PFSK-1 (cell line): Measurements from ENCODE around the gene PALD1.

Source experiments
- POLR2AphosphoS5 ChIP-seq: IDR thresholded peaks from 2 replicates; pipeline ENCODE4 v1.6.1; 2012; ENCODE audit warnings: low read depth, mild to moderate bottlenecking, control low read depth, low read length, moderate library complexity
- REST ChIP-seq, 2 experiments: IDR thresholded peaks; 2 replicates each; pipeline versions ENCODE4 v1.6.1 to v1.8.0; 2011 to 2012; ENCODE audit warnings: low read depth in 2 of 2, low read length in 2 of 2, control low read depth in 1 of 2, inconsistent platforms in 1 of 2, mild to moderate bottlenecking in 1 of 2, moderate library complexity in 1 of 2; ENCODE audit not compliant: insufficient read depth in 1 of 2

- TF ChIP-seq POLR2AphosphoS5 (no peak), REST (IDR thresholded peaks at IDR 0.05; ENCODE audit: insufficient read depth in 1 of 2, low read depth in 2 of 2, low read length in 2 of 2) (no peak)
Measured at GRCh38 chr10:70494536-70494935, 16.0 kb downstream of the PALD1 start.
